ENCODE results near the gene ARHGEF28.

ARHGEF28 gene

GRCh38 chr5:73818357-73818756 is 192.4 kb downstream of the ARHGEF28 start:
- H3K27me3 ChIP-seq (ENCODE audit: insufficient read depth, low read length) = no peaks in the 10 kb centered on the region
- H3K9me3 ChIP-seq (ENCODE audit: insufficient read depth, low read depth, low read length) = no peaks in the 10 kb centered on the region
- H3K4me3 ChIP-seq (ENCODE audit: low read length) = no peak overlapping the region
- no peaks in the 10 kb centered on the region for H3K4me1 ChIP-seq (ENCODE audit: insufficient read depth, low read length)
- H3K27ac ChIP-seq (ENCODE audit: low read length) = no peak overlapping the region
- no peaks in the 10 kb centered on the region for H3K36me3 ChIP-seq (ENCODE audit: insufficient read depth, low read depth, low read length)
- no peak overlapping the region for H3K9ac ChIP-seq (ENCODE audit: low read depth, low read length)

DNA sequence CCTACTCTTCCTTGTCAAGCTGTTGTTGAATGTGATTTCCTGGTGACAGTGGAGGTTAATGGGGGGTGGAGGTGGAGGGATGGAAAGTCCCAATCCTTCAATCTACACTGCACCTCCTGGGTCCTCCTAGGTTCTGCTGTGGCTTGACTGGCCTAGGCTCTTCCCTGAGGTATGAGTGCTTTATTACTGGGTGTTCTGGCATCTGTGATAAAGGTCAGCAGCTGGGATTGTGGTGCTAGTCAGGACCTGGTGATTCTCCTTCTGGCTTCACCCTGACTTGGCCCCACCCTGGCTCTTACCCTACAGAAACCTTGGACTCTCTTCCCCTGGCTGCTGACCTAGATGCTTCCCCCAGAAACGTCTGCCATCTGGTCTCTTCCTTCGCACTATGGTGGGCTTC is 194.3 kb downstream of the ARHGEF28 start:
- Histone ChIP-seq H3K27me3 (ENCODE audit: insufficient read depth, low read length) (no peaks in the 10 kb centered on the region), H3K4me3 (ENCODE audit: low read length) (no peak overlapping the region), H3K9me3 (ENCODE audit: insufficient read depth, low read depth, low read length) (no peaks in the 10 kb centered on the region), H3K4me1 (ENCODE audit: insufficient read depth, low read length) (no peaks in the 10 kb centered on the region), H3K36me3 (ENCODE audit: insufficient read depth, low read depth, low read length) (no peaks in the 10 kb centered on the region), H3K27ac (ENCODE audit: low read length) (no peak overlapping the region), H3K9ac (ENCODE audit: low read depth, low read length) (no peak overlapping the region)

- Histone ChIP-seq H3K27ac (ENCODE audit: low read length) (no peak overlapping the region), H3K4me1 (ENCODE audit: insufficient read depth, low read length) (no peaks in the 10 kb centered on the region), H3K9me3 (ENCODE audit: insufficient read depth, low read depth, low read length) (no peaks in the 10 kb centered on the region), H3K27me3 (ENCODE audit: insufficient read depth, low read length) (no peaks in the 10 kb centered on the region), H3K36me3 (ENCODE audit: insufficient read depth, low read depth, low read length) (no peaks in the 10 kb centered on the region), H3K4me3 (ENCODE audit: low read length) (no peak overlapping the region), H3K9ac (ENCODE audit: low read depth, low read length) (no peak overlapping the region)
Measured at GRCh38 chr5:73821003-73821402, 195.0 kb downstream of the ARHGEF28 start.

GRCh38 chr5:73822278-73822988 is 196.4 kb downstream of the ARHGEF28 start:
- no peaks in the 10 kb centered on the region for H3K36me3 ChIP-seq (ENCODE audit: insufficient read depth, low read depth, low read length)
- H3K4me3 ChIP-seq (ENCODE audit: low read length) = no peak overlapping the region
- no peak overlapping the region for H3K9ac ChIP-seq (ENCODE audit: low read depth, low read length)
- no peak overlapping the region for H3K27ac ChIP-seq (ENCODE audit: low read length)
- no peaks in the 10 kb centered on the region for H3K9me3 ChIP-seq (ENCODE audit: insufficient read depth, low read depth, low read length)
- no peaks in the 10 kb centered on the region for H3K27me3 ChIP-seq (ENCODE audit: insufficient read depth, low read length)
- H3K4me1 ChIP-seq (ENCODE audit: insufficient read depth, low read length) = peaks cover 6% of the 10 kb centered on the region; the same call in 1 of the 2 replicates

DNA sequence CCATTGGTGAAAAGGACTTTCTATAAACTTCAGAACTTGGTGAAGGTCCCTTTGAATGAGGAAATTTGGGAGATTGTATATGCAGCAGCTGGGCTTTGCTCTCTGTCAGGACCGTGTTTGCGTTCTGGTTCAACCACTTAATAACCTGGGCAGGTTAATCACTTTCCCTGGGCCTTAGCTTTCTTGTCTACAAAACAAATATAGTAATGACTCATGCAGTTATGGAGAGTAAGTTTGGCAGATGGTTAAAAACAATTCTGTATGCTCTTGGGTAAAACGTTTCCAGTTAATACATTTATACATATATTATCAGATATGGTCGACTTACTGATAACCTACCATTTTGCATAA is 197.0 kb downstream of the ARHGEF28 start:
- Histone ChIP-seq H3K27ac (ENCODE audit: low read length) (no peak overlapping the region), H3K9me3 (ENCODE audit: insufficient read depth, low read depth, low read length) (no peaks in the 10 kb centered on the region), H3K4me3 (ENCODE audit: low read length) (no peak overlapping the region), H3K36me3 (ENCODE audit: insufficient read depth, low read depth, low read length) (no peaks in the 10 kb centered on the region), H3K9ac (ENCODE audit: low read depth, low read length) (no peak overlapping the region), H3K4me1 (ENCODE audit: insufficient read depth, low read length) (peaks cover 6% of the 10 kb centered on the region; the same call in 1 of the 2 replicates), H3K27me3 (ENCODE audit: insufficient read depth, low read length) (no peaks in the 10 kb centered on the region)

DNA sequence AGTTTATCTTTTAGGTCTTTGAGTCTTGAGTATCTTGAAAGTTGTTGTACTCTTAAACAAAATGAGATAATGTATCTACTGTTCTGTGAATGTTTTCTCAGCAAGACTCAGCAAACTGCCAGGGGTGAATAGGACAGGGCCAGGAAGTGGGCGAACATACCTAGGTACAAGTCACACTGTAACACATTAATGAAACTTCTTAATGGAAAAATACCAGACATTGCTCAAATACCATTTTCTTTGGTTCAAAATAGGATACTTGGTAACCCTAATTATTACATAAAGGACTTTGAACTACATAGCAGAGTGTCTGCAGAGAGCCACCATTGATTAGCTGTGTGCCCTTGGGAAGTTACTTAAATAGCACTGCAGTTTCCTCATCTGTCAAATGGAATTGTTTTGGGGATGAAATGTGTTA is 197.5 kb downstream of the ARHGEF28 start:
- Histone ChIP-seq H3K4me3 (ENCODE audit: low read length) (no peak overlapping the region), H3K4me1 (ENCODE audit: insufficient read depth, low read length) (peaks cover 6% of the 10 kb centered on the region; the same call in 1 of the 2 replicates), H3K36me3 (ENCODE audit: insufficient read depth, low read depth, low read length) (no peaks in the 10 kb centered on the region), H3K27me3 (ENCODE audit: insufficient read depth, low read length) (no peaks in the 10 kb centered on the region), H3K9ac (ENCODE audit: low read depth, low read length) (no peak overlapping the region), H3K9me3 (ENCODE audit: insufficient read depth, low read depth, low read length) (no peaks in the 10 kb centered on the region), H3K27ac (ENCODE audit: low read length) (no peak overlapping the region)

DNA sequence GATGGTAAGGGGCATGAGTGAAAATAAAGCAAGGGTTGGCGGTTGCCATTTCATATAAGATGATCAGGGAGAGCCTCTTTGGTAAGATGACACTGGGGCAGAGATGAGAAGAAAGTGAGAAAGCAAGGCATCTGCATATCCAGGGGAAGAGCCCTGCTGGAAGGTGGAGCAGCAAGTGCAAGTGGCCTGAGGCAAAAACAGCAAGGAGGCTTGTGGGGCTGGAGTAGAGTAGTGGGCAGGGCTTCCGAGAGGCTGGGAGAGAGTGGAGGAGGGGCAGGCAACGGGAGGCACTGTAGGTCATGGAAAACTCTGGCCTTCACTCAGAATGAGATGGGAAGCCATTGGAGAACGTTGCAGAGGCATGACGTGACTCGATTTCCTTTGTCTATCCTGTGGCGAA is 199.2 kb downstream of the ARHGEF28 start:
- H3K9ac ChIP-seq (ENCODE audit: low read depth, low read length) = no peak overlapping the region
- H3K27ac ChIP-seq (ENCODE audit: low read length) = no peak overlapping the region
- peaks cover 6% of the 10 kb centered on the region; the same call in 1 of the 2 replicates for H3K4me1 ChIP-seq (ENCODE audit: insufficient read depth, low read length)
- H3K27me3 ChIP-seq (ENCODE audit: insufficient read depth, low read length) = no peaks in the 10 kb centered on the region
- no peaks in the 10 kb centered on the region for H3K36me3 ChIP-seq (ENCODE audit: insufficient read depth, low read depth, low read length)
- no peak overlapping the region for H3K4me3 ChIP-seq (ENCODE audit: low read length)
- no peaks in the 10 kb centered on the region for H3K9me3 ChIP-seq (ENCODE audit: insufficient read depth, low read depth, low read length)

GRCh38 chr5:73825736-73826135 is 199.7 kb downstream of the ARHGEF28 start:
- Histone ChIP-seq H3K9me3 (ENCODE audit: insufficient read depth, low read depth, low read length) (no peaks in the 10 kb centered on the region), H3K4me1 (ENCODE audit: insufficient read depth, low read length) (peaks cover 6% of the 10 kb centered on the region; the same call in 1 of the 2 replicates), H3K36me3 (ENCODE audit: insufficient read depth, low read depth, low read length) (no peaks in the 10 kb centered on the region), H3K27ac (ENCODE audit: low read length) (no peak overlapping the region), H3K9ac (ENCODE audit: low read depth, low read length) (no peak overlapping the region), H3K27me3 (ENCODE audit: insufficient read depth, low read length) (no peaks in the 10 kb centered on the region), H3K4me3 (ENCODE audit: low read length) (no peak overlapping the region)

DNA sequence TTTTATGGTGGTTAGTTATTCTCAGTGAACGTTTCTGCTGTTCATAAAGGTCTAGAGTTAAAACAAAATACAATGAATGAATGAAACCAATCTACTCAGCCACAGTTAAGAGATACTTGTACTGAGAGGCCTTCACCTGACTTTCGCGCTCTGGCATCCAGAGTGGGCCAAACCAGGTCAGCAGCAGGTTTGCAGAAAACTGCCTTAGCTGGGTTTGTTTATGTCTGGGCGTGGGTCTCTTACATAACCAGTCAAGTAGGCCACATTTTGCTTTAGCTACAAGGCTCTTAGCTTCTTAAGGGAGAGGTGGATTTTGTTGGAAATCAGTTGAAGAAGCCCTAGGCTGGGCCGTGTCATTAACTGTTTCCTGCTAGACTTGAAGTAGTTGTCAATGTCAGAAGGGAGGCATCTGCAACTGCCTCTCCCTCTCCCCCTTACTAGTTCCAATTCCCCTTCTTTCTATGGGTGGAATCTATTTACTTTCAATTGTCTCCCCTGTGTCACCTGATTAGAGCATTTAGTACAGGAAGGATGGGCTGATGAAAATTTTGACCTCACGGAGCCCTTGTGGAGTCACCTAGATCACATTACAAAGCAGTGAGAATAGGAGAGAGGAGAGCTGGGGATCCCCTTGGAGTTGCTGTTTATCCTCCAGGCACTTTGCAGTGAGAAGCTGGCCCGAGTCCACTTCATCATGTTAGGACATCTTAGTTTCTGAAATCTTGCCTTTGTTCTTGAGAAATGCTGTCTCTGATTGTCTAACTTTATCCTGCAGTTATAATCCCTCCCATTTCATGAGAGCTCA is 200.5 kb downstream of the ARHGEF28 start:
- Histone ChIP-seq H3K9me3 (ENCODE audit: insufficient read depth, low read depth, low read length) (no peaks in the 10 kb centered on the region), H3K27me3 (ENCODE audit: insufficient read depth, low read length) (no peaks in the 10 kb centered on the region), H3K36me3 (ENCODE audit: insufficient read depth, low read depth, low read length) (no peaks in the 10 kb centered on the region), H3K27ac (ENCODE audit: low read length) (no peak overlapping the region), H3K9ac (ENCODE audit: low read depth, low read length) (no peak overlapping the region), H3K4me1 (ENCODE audit: insufficient read depth, low read length) (peaks cover 6% of the 10 kb centered on the region; the same call in 1 of the 2 replicates), H3K4me3 (ENCODE audit: low read length) (no peak overlapping the region)

DNA sequence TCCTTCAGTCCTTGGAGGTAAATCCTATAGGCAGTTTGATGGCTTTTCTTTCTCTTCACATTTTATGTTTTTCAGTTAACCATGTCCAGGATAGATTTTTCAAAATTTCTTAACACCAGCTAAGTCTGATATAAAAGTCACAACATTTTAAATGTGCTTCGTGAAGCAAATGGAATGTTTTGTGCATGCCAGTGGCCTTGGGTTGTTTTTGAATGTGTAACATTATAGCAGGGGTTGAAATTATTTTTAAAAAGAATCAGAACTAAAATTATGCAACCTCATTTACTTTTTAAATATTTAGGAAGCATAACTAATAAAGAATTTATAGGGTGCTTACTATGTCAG is 201.1 kb downstream of the ARHGEF28 start:
- Histone ChIP-seq H3K4me3 (ENCODE audit: low read length) (no peak overlapping the region), H3K27ac (ENCODE audit: low read length) (no peak overlapping the region)

GRCh38 chr5:73828465-73828864 is 202.5 kb downstream of the ARHGEF28 start:
- Histone ChIP-seq H3K9me3 (ENCODE audit: insufficient read depth, low read depth, low read length) (no peaks in the 10 kb centered on the region), H3K36me3 (ENCODE audit: insufficient read depth, low read depth, low read length) (no peaks in the 10 kb centered on the region), H3K27ac (ENCODE audit: low read length) (no peak overlapping the region), H3K27me3 (ENCODE audit: insufficient read depth, low read length) (no peaks in the 10 kb centered on the region), H3K9ac (ENCODE audit: low read depth, low read length) (no peak overlapping the region), H3K4me1 (ENCODE audit: insufficient read depth, low read length) (peaks cover 6% of the 10 kb centered on the region; the same call in 1 of the 2 replicates), H3K4me3 (ENCODE audit: low read length) (no peak overlapping the region)

More for the DNA sequence above, 201.1 kb downstream of the ARHGEF28 start:
- Histone ChIP-seq H3K9ac (ENCODE audit: low read depth, low read length) (no peak overlapping the region), H3K36me3 (ENCODE audit: insufficient read depth, low read depth, low read length) (no peaks in the 10 kb centered on the region), H3K27me3 (ENCODE audit: insufficient read depth, low read length) (no peaks in the 10 kb centered on the region), H3K4me1 (ENCODE audit: insufficient read depth, low read length) (peaks cover 6% of the 10 kb centered on the region; the same call in 1 of the 2 replicates), H3K9me3 (ENCODE audit: insufficient read depth, low read depth, low read length) (no peaks in the 10 kb centered on the region)

DNA sequence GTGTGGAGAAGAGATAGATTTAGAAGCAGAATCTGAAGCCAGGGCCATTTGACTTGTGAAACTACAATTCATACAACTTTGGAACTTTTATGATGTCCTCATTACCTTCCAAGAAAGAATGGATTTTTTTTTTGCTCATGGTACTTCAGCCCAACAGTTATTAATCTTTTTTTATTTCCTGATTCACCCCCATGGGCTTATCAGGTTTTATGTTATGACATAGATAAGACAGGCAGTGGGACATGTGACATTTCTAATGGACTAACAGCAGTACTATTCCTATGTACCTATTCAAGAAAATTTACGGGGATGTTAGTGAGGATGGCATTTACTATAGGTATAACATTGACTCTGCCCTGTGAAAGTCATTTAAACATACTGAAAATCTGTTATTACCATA is 204.7 kb downstream of the ARHGEF28 start:
- H3K4me3 ChIP-seq (ENCODE audit: low read length) = no peak overlapping the region
- no peak overlapping the region for H3K9ac ChIP-seq (ENCODE audit: low read depth, low read length)
- peaks cover 6% of the 10 kb centered on the region; the same call in 1 of the 2 replicates for H3K4me1 ChIP-seq (ENCODE audit: insufficient read depth, low read length)
- no peaks in the 10 kb centered on the region for H3K9me3 ChIP-seq (ENCODE audit: insufficient read depth, low read depth, low read length)
- no peaks in the 10 kb centered on the region for H3K27me3 ChIP-seq (ENCODE audit: insufficient read depth, low read length)
- no peak overlapping the region for H3K27ac ChIP-seq (ENCODE audit: low read length)
- no peaks in the 10 kb centered on the region for H3K36me3 ChIP-seq (ENCODE audit: insufficient read depth, low read depth, low read length)
